ELF-1 (cell line): ENCODE results near the gene HDHD2.
"Not testable (repeated sequence)": the region's sequence is repeated elsewhere in the genome, so short reads cannot be mapped to it uniquely, and the experiment has no call there.

Source experiments
- DNase-seq: peaks from one replicate; pipeline ENCODE4 v3.0.0-alpha.2; 2016; ENCODE audit warnings: low read depth, low spot score

Gene HDHD2, protein sequence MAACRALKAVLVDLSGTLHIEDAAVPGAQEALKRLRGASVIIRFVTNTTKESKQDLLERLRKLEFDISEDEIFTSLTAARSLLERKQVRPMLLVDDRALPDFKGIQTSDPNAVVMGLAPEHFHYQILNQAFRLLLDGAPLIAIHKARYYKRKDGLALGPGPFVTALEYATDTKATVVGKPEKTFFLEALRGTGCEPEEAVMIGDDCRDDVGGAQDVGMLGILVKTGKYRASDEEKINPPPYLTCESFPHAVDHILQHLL

DNA sequence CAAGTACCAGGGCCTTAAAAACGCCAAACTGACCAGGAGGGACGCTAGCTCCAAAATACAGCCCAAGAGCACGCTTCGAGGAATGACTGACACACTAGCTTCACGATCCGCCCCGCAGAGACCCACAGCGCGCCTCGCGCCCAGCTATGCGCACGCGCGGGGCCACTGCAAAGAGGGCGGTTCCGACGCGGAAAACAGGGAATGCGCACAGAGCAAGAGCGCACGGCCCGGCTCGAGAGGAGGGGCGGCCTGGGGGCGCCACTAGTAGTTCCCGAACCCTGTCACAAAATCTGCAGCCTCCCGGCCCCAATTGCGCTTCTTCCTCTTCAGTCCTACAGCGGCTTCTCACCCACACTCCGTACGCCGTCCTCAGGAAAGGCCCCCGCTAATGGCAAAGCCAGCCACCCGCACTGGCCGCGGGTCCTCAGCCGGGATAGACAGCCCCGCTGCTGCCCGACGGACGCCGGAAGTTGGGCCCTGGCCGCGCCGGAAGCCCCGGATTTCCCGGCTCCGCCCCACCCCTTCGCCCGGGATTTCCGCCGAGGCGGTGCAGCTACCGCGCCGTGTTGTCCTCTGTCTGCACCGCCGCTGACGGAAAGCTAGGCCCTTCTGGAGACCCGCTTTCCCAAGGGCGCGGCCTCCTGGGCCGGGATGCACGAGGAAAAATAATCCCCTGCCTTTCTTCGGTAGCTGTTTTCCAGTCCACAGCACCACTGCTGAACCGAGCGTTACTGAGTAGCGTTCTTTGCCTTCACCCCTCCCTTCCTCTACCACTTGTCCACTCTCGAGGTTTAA, at the start of gene HDHD2:
Gene HDHD2, minus strand, starts transcription at position 472 of the 795 bp plus-strand sequence. CDS start 14,061 bp downstream, outside the sequence.
- DNase-seq = peak; percentile 89

DNA sequence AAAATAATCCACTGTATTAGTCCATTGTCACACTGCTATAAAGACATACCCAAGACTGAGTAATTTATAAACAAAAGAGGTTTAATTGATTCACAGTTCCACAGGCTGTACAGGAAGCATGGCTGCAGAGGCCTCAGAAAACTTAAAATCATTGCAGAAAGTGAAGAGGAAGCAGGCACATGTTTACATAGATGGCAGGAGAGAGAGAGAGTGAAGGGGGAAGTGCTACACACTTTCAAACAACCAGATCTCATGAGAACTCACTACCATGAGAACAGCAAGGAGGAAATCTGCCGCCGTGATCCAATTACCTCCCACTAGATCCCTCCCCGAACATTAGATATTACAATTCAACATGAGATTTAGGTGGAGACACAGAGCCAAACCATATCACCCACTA, 45.7 kb upstream of the HDHD2 start:
- DNase-seq = not testable (repeated sequence)

DNA sequence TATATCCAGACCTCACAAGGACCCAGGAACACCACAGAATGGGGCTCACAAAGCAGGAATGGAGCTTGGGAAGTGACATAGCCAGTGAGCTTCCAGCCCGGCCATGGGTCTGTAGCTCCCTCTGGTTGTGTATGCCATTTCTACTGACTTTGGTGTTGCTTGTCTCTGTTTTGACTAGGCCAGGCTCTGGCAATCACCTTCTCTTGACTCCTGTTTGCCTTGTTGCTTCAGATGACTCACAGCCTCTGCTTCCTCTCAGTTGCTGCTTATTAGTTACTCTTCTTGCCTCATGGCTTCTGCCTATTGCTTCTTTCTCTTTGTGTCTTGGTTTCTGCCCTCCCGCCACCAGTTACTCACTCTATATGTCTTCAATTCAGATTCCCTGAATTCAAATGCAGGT, 41.7 kb upstream of the HDHD2 start:
- no peak for DNase-seq

DNA sequence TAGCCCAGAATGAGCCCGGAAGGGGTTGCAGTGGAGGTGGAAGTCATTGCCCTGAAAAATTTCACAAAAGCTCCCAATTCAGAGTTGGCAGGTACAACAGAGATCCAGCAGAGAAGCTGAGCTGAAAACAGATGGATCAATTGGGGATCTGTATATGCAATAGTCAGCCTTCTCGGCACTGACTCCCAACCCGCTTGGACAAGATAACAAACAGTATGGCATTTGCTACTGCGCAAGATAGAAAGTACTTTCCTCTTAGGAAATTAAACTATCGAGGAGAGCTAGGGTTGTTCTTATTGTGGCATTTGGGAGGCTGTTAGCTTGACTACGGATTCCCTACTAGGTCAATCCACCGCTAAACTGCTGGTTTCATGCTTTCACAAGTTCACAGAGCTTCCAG, 37.4 kb upstream of the HDHD2 start:
- DNase-seq = no peak

DNA sequence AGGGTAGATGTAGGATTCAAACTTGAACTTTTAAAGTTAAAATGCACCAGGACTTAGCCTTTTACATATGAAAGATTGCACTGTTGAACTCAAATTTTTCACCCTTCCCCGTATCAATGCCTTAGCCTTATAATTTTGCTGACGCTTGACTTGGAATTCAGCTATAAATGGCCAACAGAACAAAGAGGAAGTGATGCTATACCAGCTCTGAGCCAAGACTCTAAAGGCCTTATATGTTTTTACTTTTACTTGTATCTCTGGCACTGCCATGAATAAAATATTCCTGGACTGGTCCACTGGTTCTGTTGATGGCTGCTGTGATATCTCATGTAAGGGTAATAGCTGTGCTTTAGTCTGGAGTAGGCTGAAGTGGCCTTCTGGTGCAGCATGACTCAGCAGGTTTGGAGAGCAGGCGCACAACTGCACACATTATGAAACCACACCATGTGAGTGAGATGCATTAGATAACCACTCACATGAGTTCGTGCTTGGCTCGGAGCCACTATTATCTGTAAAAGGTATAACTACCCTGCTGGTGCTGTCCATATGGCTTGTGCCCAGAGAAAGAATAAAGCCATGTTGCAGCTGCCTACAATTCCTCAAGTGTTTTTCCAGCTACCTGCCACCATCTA, 34.2 kb upstream of the HDHD2 start:
- DNase-seq = no peak

DNA sequence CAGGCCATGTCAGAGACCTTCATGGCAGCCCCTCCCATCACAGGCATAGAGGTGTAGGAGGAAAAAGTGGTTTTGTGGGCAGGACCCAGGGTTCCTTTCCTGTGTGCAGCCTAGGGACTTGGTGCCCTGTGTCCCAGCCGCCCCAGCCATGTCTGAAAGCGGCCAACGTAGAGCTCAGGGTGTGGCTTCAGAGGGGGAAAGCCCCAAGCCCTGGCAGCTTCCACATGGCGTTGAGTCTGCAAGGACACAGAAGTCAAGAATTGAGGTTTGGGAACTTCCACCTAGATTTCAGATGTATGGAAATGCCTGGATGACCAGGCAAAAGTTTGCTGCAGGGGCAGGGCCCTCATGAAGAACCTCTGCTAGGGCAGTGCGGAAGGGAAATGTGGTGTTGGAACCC, 31.9 kb upstream of the HDHD2 start:
- not testable (repeated sequence) for DNase-seq

DNA sequence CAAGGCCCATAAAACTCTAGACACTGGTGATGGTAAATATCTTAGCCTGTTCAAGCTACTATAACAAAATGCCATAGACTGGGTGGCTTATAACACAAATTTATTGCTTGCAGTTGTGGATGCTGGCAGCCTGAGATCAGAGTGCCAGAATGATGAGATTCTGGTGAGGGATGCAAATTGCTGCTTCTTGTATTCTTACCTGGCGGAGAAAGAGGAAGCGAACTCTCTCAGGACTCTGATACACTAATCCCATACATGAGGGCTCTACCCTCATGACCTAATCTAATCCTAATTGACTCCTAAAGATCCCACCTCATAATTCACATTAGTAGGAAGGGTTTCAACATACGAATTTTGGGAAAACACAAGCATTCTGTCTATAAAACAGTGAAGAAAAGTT, 30.5 kb upstream of the HDHD2 start:
- no peak for DNase-seq

DNA sequence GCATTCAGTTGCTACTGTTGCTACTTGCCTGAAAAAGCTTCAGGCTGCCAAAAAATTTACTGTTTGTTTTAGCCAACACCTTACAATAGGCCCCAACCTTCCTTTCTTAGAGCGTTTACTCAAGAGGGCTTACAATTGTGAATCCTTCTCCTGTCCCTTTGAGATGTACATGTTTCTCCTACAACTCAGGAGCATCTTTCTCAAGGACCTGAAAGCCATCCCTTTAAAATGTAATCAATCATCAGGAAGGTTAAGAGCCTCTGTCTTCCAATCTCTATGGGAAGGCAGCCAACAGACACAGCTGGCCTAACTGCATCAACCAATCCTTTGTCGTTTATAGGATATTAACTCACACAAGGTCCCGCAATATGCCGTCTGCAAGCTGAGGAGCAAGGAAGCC, 29.2 kb upstream of the HDHD2 start:
- DNase-seq = no peak

DNA sequence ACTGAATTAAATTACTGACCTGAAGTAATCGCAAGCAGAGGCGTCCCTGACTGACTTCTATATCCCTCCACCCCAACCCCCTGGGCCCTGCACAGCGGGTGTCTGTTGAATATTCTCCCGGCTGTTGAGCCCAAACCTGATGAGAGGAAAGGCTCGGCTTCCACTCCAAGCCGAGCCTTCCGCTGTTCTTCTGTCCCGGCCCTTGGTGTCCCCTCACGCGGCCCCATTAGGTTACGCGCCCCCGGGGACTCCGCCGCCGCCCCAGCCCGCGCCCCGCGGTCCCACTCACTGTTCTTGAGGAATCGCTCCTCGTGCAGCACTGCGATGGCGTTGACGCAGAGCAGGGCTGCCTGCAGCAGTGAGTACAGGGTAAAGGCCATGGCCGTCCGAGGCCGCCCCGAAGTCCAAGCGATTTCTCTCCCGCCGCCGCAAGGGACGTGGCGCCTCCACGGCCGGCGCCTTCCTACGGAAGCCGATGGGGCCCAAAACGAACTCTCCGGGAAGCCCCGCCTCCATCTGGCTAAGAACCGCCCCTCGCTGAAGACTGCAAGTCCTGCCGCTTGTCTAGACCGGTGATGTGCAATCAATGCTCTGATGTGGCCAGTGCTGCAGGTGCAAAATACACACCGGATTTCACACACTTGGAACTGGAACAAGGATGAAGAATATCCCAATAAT, 25.7 kb upstream of the HDHD2 start, which contains the start of gene IER3IP1:
Gene IER3IP1, minus strand, starts transcription at position 467 of the 678 bp plus-strand sequence. Its CDS starts 87 bp downstream, at position 380.
- DNase-seq = peak; percentile 92

DNA sequence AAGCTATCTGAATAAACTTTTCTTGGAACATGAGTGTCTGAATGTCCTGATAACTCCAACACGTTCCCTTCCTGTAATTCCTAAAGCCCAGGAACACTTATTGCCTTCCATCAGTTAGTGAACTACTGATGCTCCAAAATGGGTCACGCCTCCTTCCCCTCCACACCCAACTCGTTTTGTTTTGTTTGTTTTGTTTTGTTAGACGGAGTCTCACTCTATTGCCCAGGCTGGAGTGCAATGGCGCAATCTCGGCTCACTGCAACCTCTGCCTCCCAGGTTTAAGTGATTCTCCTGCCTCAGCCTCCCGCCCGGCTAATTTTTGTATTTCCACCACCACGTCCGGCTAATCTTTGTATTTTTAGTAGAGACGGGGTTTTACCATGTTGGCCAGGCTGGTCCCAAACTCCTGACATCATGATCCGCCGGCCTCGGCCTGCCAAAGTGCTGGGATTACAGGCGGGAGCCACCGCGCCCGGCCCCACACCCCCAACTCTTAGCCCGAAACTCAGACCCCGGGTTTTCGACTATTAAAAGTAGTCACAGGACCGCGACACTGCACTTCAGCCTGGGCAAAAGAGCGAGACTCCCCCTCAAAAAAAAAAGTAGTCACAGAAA, 25.1 kb upstream of the HDHD2 start:
- no peak for DNase-seq

DNA sequence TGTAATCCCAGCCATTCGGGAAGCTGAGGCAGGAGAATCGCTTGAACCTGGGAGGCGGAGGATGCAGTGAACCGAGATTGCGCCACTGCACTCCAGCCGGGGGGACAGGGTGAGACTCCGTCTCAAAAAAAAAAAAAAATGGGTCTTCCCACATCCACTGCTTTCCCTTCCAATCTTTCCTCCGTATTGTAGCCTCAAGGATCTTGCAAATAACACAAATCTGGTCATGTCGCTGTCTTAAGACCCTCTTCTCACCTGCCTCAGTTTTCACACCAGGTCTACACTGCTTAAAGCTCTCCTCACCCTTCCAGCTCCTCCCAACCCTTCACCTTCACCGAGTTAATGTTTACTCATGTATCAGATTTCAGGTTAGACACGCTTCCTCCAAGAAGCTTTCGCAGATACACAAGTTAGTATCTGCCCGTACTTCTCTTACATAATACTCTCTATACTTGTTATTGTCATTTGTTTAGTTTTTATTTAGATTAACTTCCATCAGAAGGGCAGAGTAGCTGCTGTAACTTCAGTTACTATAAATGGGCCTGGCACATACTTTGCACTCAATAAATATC, 24.3 kb upstream of the HDHD2 start:
- DNase-seq = no peak

DNA sequence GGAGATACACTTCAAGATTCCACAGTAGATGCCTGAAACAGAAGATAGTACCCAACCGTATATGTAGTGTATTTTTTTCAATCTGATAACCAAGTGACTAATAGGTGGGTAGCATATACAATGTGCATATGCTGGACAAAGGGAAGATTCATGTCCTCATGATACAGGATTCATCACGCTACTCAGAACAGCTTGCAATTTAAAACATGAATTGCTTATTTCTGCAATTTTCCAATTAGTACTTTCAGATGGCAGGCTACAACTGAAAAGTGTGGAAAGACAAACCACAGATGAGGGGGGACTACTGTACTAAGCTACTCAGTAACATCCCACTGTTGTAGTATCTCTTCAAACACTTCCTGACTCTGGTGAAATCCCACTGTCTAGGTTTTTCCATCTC, 22.2 kb upstream of the HDHD2 start:
- no peak for DNase-seq

DNA sequence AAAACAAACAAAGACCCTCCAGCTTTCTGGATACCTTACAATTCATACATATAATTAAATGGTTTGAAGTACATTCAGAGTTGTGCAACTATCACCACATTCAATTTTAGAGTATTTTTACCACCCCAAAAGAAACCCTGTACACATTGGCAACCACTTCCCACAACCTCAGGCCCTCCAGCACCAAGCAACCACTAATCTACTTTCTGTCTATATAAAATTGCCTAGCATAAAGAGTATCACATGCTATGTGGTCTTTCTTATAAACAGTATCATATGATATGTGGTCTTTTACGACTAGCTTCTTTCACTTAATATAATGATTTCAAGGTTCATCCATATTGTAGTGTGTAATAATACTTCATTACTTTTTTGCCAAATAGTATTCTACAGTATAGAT, 18.6 kb upstream of the HDHD2 start:
- DNase-seq = no peak

DNA sequence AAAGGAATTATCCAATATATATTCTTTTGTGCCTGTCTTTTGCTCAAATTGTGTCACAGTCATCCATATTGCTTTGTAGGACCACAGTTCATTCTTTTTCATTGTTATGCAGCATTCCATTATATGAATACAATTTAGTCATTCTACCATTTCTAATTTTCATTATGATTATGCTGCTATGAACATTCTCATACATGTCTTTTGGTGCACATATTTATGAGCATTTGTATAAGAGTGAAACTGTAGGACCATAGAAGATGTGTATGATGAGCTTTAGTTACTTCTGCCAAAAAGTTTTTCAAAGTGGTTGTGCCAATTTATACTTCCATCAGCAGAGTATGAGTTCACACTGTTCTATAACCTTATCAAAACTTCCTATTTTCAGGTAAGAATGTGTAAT, 18.2 kb upstream of the HDHD2 start:
- DNase-seq = no peak

DNA sequence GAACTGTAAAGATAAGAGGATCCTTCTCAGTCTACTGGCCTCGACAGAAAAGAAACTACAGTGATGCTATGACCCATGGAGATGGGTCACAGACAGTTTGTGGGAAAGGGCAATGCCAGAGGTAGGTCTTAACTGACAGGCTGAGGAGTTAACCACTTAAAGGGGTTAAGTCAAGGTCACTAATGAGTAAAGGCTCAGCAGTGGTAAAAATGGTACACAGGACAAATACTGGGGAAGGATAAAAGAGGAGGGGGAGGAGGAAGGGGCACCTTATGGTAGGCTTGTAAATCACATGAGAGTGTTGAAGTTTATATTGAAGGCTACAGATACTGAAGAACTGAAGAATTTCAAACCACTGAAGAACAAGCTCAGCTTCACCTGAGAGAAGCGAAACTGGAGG, 16.0 kb upstream of the HDHD2 start:
- DNase-seq = no peak

DNA sequence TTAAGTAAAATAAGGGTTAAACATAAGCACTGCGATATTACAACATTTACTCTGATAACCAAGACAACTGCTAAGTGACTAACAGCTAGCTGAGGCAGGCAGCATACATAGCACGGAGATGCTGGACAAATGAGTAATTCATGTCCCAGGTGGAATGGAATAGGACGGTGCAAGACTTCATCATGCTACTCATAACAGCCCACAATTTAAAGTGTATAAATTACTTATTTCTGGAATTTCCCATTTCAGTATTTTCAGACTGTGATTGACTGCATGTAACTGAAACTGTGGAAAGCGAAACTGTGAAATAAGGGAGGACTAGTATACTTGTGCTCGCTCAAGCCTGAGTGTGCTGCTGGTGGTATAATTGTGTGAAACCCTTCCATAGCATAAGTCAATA, 12.9 kb upstream of the HDHD2 start:
- no peak for DNase-seq

DNA sequence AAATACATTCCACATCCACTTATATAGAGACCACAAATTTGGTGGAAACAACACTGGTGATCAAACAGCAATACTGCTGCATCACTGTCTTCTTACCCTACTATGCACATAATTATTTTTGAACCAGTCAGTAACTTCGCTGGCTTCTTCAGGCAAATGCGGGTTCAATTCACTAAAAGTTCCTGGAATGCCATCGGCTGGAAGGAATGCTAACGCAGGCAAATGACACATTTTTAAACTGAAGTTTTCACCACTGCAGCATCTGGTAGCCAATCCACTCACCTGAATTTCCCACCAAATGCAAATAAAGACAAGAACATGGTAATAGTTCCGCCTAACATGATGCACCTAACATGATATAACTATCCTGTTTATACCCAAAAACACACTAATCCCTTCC, 10.0 kb upstream of the HDHD2 start:
- DNase-seq = no peak

DNA sequence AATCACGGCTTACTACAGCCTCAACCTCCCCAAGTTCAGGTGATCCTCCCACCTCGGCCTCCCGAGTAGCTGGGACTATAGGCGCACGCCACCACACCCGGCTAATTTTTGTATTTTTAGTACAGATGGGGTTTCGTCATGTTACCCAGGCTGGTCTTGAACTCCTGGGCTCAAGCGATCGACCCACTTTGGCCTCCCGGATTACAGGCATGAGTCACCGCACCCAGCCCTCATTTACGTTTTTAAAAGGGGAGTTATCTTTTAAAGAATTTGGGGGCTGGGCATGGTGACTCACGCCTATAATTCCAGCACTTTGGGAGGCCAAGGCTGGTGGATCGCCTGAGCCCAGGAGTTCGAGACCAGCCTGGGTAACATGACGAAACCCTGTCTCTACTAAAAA, 8.1 kb upstream of the HDHD2 start:
- DNase-seq = peak; percentile 36

DNA sequence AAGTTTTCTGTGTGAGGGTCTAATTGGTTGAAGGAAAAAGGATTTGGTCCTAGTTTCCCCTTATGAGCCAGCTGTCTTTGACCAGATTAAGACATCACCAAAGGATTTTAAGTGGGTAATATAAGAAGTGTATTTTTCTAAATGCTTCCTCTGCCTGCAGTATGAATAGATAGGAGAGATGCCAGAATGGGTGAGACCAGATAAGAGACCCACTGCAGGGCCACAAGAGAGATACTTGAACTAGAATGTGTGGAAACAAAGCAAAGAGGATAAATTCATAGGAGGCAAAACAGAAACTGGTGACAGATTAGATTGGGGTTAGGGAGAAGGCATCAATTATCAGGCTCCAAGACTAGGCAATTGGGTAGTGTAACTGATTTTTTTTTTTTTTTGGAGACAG, 1.1 kb upstream of the HDHD2 start:
- no peak for DNase-seq

DNA sequence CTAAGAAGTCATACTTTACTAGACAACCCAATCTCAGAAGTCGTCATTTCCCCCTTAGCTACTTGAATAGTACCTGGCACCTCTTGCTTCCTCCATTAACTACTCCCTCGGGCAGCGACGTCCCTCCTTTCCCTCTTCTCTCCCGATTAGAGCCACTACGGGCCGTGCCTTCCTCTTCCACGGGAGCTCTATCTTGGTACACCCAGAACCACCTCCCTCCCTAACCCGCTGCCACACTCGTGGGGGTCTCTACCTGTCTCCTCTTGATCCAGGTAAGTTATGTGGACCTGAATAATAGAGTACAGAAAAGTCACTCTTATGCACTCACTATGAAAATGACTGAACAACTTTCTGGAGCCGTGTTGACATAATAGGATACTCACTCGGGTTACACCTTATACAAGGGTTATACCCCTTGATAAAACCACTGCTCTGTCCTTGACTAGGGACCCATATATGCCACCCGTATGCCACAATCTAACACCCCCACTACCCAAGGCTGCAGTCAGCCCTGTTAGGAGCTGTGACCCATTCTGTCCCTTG, 595 bp upstream of the HDHD2 start:
- no peak for DNase-seq

DNA sequence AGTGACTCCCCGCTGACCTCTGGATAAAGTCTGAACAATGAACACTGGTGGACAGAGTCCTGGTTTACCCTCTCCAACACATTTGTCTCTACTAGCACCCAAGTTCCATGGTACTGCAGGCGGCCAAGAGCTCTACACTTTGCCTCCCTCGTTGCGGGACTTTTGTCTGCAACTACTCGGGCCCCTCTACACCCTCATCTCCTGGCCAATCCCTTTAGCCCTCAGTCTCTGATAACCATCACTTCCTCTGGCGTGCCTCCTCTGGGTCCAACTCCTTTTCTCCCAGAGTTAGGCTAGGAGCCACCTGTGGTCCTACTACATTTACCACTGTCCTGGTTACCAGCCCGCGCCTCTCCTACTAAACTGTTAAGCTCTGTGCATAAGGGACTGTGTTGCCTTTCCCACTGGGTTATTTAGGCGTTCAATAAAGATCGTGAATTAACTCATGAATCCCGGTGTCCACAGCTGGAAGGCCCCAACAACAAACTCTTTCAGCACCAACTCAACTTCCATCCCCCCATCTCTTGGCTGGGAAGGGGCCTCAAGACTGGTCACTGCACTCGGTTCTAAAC, 757 bp downstream of the HDHD2 start:
- no peak for DNase-seq
